GM12878 (cell line): ENCODE results near the gene PSMD10. TPM values are rescaled to one million over a fixed set of nuclear protein-coding genes. Genes with fewer than 3 reads are reported as not detected.

Experiments used
- CHD2 ChIP-seq: IDR thresholded peaks from 2 replicates; pipeline ENCODE4 v1.6.1; 2011; ENCODE audit warnings: low read depth, low read length, improper control_type of control experiment, borderline replicate concordance
- E2F4 ChIP-seq: IDR thresholded peaks from 2 replicates; pipeline ENCODE4 v1.6.1; 2012; ENCODE audit warnings: low read depth, low read length, improper control_type of control experiment
- E2F8 ChIP-seq: fragments of 450-650 bp; IDR thresholded peaks from 2 replicates; pipeline ENCODE4 v1.6.1; 2018; ENCODE audit warnings: mild to moderate bottlenecking, low read depth, moderate library complexity; ENCODE audit not compliant: partially characterized antibody
- HDGF ChIP-seq: fragments of 450-650 bp; IDR thresholded peaks from 2 replicates; pipeline ENCODE4 v1.6.1; 2016; ENCODE audit warnings: antibody characterized with exemption
- JUND ChIP-seq: IDR thresholded peaks from 2 replicates; pipeline ENCODE4 v1.6.1; 2012; ENCODE audit warnings: low read depth, mild to moderate bottlenecking, low read length, improper control_type of control experiment, moderate library complexity
- KAT2A ChIP-seq: conservative IDR thresholded peaks from 2 replicates; pipeline ENCODE4 v1.6.1; 2011; ENCODE audit warnings: low read depth, low read length; ENCODE audit not compliant: control insufficient read depth
- POLR2AphosphoS5 ChIP-seq: IDR thresholded peaks from 2 replicates; pipeline ENCODE4 v1.6.1; 2011; ENCODE audit warnings: mild to moderate bottlenecking, low read length, inconsistent platforms
- SKIL ChIP-seq: fragments of 450-650 bp; IDR thresholded peaks from 2 replicates; pipeline ENCODE4 v1.6.1; 2017; ENCODE audit warnings: mild to moderate bottlenecking, low read depth, inconsistent platforms; ENCODE audit not compliant: poor library complexity, severe bottlenecking
- SMAD1 ChIP-seq: fragments of 450-650 bp; IDR thresholded peaks from 2 replicates; pipeline ENCODE4 v1.6.1; 2018; ENCODE audit warnings: mild to moderate bottlenecking, low read depth; ENCODE audit not compliant: partially characterized antibody
- SMARCA5 ChIP-seq: fragments of 450-650 bp; IDR thresholded peaks from 2 replicates; pipeline ENCODE4 v1.6.1; 2017; ENCODE audit warnings: mild to moderate bottlenecking
- SREBF2 ChIP-seq: IDR thresholded peaks from 2 replicates; pipeline ENCODE4 v1.6.1; 2012; ENCODE audit warnings: mild to moderate bottlenecking, low read length
- polyA plus RNA-seq, 11 experiments: library from polyadenylated mRNA; depleted of rRNA in 4 of 11; unstranded in 6 of 11; stranded (reverse) in 5 of 11; fragments of >200 nt; fragmentation: Nextera tagmentation in 4 of 11; fragmentation: Illumina TruSeq in 1 of 11; extraction: Ambion mirVana in 4 of 11; extraction: Trizol in 1 of 11; gene quantifications; 1 replicate in 1 of 11; 2 replicates in 10 of 11; pipeline versions ENCODE4 v1.2.1 to v1.2.3, GENCODE V29; 2011 to 2016; ENCODE audit warnings: inconsistent platforms in 2 of 11, missing spikeins in 2 of 11, low read depth in 1 of 11
- total RNA-seq, 4 experiments: library from RNA; depleted of rRNA in 3 of 4; stranded (reverse); fragments of >200 nt in 3 of 4; fragmentation: Illumina TruSeq in 1 of 4; extraction: Trizol in 1 of 4; gene quantifications; 2 replicates each; pipeline versions ENCODE4 v1.2.1 to v1.2.3, GENCODE V29; 2013 to 2021

Gene PSMD10
- total and polyA plus RNA-seq, 10 of the 15 experiments (the other 5 are each of a cell fraction or from before 2014, with no cell fraction given) = 46.9 to 152 (median 75.4) TPM

- no peak for TF ChIP-seq KAT2A
- no peak for TF ChIP-seq E2F8
- TF ChIP-seq HDGF = no peak
- no peak for TF ChIP-seq SREBF2
- no peak for TF ChIP-seq SMARCA5
- TF ChIP-seq E2F4 = no peak
- TF ChIP-seq CHD2 = no peak
- TF ChIP-seq JUND = no peak
- no peak for TF ChIP-seq SMAD1
- no peak for TF ChIP-seq SKIL
- TF ChIP-seq POLR2AphosphoS5 = no peak
These were observed 10.2 kb downstream of the PSMD10 start (continued) for GRCh38 chrX:108081110-108081509.
